GM12878 (cell line): ENCODE measurements around the gene TPRX1. TPM values are rescaled to one million over a fixed set of nuclear protein-coding genes. Genes with fewer than 3 reads are reported as not detected.

ENCODE experiments used
- ATAC-seq: fragments of 200-7000 bp; cut with Tn5 transposase; 3 replicates; pipeline ENCODE4 v1.9.1; 2020; ENCODE audit warnings: mild to moderate bottlenecking, moderate library complexity
- BruUV-seq: library from RNA; stranded (reverse); fragments of 400-500 nt; replicated peaks from 2 replicates; lab custom pipeline; 2021; lab: Mats Ljungman, UMichigan
- CTCF ChIA-PET: fragments of 300-600 bp; sonication (Branson Sonifier 250); formaldehyde crosslinking; extraction: SDS; loops from one replicate; lab custom pipeline; 2021; ENCODE audit warnings: inconsistent platforms; lab: Yijun Ruan, JAX
- POLR2A ChIA-PET: fragments of 350-600 bp; formaldehyde crosslinking; extraction: SDS; loops from one replicate; lab custom pipeline; 2021; ENCODE audit warnings: inconsistent platforms; lab: Charles Lee
- RAD21 ChIA-PET: fragments of 300-600 bp; sonication (Branson Sonifier 250); formaldehyde crosslinking; loops from one replicate; lab custom pipeline; 2023; ENCODE audit warnings: antibody characterized with exemption; ENCODE audit not compliant: unreplicated experiment; lab: Charles Lee
- SMC1A ChIA-PET: fragments of 300-600 bp; sonication (Branson Sonifier 250); formaldehyde crosslinking; loops from one replicate; lab custom pipeline; 2023; ENCODE audit not compliant: unreplicated experiment, uncharacterized antibody; lab: Charles Lee
- DNase-seq: peaks from one replicate; pipeline ENCODE4 v3.0.0-alpha.2; 2011; ENCODE audit warnings: low read depth, low spot score
- FAIRE-seq: peaks from 3 replicates; lab custom pipeline; 2011; peaks lifted over from hg19 to GRCh38; lab: Jason Lieb, UNC
- H2AFZ ChIP-seq: 2 replicates; pipeline ENCODE4 v1.6.0; 2011; ENCODE audit warnings: low read depth, low read length, control low read depth; ENCODE audit not compliant: control insufficient read depth
- H3K27ac ChIP-seq: 2 replicates; pipeline ENCODE4 v1.5.1; 2011; ENCODE audit warnings: control low read depth; ENCODE audit not compliant: control insufficient read depth, insufficient read depth
- H3K27me3 ChIP-seq, 2 experiments: replicated peaks in 1 of 2; 2 replicates each; pipeline versions ENCODE4 v1.6.0 to v1.6.1; 2011; ENCODE audit warnings: low read length in 1 of 2; ENCODE audit not compliant: control insufficient read depth in 2 of 2, insufficient read depth in 2 of 2
- H3K36me3 ChIP-seq, 2 experiments: 2 replicates each; pipeline ENCODE4 v1.5.1; 2011; ENCODE audit warnings: low read length in 1 of 2; ENCODE audit not compliant: control insufficient read depth in 2 of 2, insufficient read depth in 2 of 2
- H3K4me1 ChIP-seq: 2 replicates; pipeline ENCODE4 v1.6.1; 2011; ENCODE audit warnings: mild to moderate bottlenecking, low read length, moderate library complexity, mixed read lengths; ENCODE audit not compliant: control insufficient read depth, insufficient read depth
- H3K4me2 ChIP-seq: 2 replicates; pipeline ENCODE4 v1.6.0; 2011; ENCODE audit warnings: control low read depth; ENCODE audit not compliant: control insufficient read depth, insufficient read depth
- H3K4me3 ChIP-seq: fragments of 200-600 bp; sonication (generic); 2 replicates; pipeline ENCODE4 v1.5.1; 2016
- H3K79me2 ChIP-seq: 2 replicates; pipeline ENCODE4 v1.6.0; 2011; ENCODE audit warnings: low read length; ENCODE audit not compliant: control insufficient read depth, insufficient read depth
- H3K9ac ChIP-seq: 2 replicates; pipeline ENCODE4 v1.8.0; 2011; ENCODE audit warnings: low read length, control low read depth, mixed read lengths; ENCODE audit not compliant: control insufficient read depth, insufficient read depth
- H3K9me3 ChIP-seq: replicated peaks from 3 replicates; pipeline ENCODE4 v1.5.1; 2011; ENCODE audit warnings: mild to moderate bottlenecking, low read length; ENCODE audit not compliant: control insufficient read depth, insufficient read depth
- H4K20me1 ChIP-seq: 2 replicates; pipeline ENCODE4 v1.6.0; 2011; ENCODE audit not compliant: control insufficient read depth, insufficient read depth
- NR2C1 ChIP-seq: fragments of 450-650 bp; IDR thresholded peaks from 2 replicates; pipeline ENCODE4 v1.6.1; 2017; ENCODE audit warnings: antibody characterized with exemption, mild to moderate bottlenecking, moderate library complexity
- NRF1 ChIP-seq: conservative IDR thresholded peaks from 2 replicates; pipeline ENCODE4 v1.6.1; 2011; ENCODE audit warnings: mild to moderate bottlenecking, low read depth, low read length, improper control_type of control experiment
- POLR2A ChIP-seq: IDR thresholded peaks from 2 replicates; pipeline ENCODE4 v1.6.1; 2011; ENCODE audit warnings: low read depth, mild to moderate bottlenecking, low read length
- SRF ChIP-seq, 2 experiments: IDR thresholded peaks; 2 replicates each; pipeline ENCODE4 v1.6.1; 2011; ENCODE audit warnings: low read depth in 2 of 2, low read length in 2 of 2, mild to moderate bottlenecking in 1 of 2, moderate library complexity in 1 of 2
- WGBS: methylation state at CpG from one replicate; pipeline ENCODE4 v1.1.6; 2016; ENCODE audit warnings: low lambda C conversion rate; ENCODE audit not compliant: insufficient replicate concordance, insufficient coverage; ENCODE audit errors: missing lambda C conversion rate; 5-methylcytosine and 5-hydroxymethylcytosine counted together
- in situ Hi-C: fragments of 300-500 bp; cut with MboI; formaldehyde crosslinking; loops from 9 replicates; pipeline ENCODE4 v1.14.3; 2018; ENCODE audit warnings: mixed read lengths
- intact Hi-C: fragments of 100-400 bp; cut with micrococcal nuclease; formaldehyde crosslinking; loops from one replicate; pipeline ENCODE4 v1.14.2; 2022; ENCODE audit not compliant: unreplicated experiment
- polyA plus RNA-seq, 11 experiments: library from polyadenylated mRNA; depleted of rRNA in 4 of 11; unstranded in 6 of 11; stranded (reverse) in 5 of 11; fragments of >200 nt; fragmentation: Nextera tagmentation in 4 of 11; fragmentation: Illumina TruSeq in 1 of 11; extraction: Ambion mirVana in 4 of 11; extraction: Trizol in 1 of 11; gene quantifications; 1 replicate in 1 of 11; 2 replicates in 10 of 11; pipeline versions ENCODE4 v1.2.1 to v1.2.3, GENCODE V29; 2011 to 2016; ENCODE audit warnings: inconsistent platforms in 2 of 11, missing spikeins in 2 of 11, low read depth in 1 of 11
- total RNA-seq, 4 experiments: library from RNA; depleted of rRNA in 3 of 4; stranded (reverse); fragments of >200 nt in 3 of 4; fragmentation: Illumina TruSeq in 1 of 4; extraction: Trizol in 1 of 4; gene quantifications; 2 replicates each; pipeline versions ENCODE4 v1.2.1 to v1.2.3, GENCODE V29; 2013 to 2021

The TPRX1 gene
- total and polyA plus RNA-seq, 10 of the 15 experiments (the other 5 are each of a cell fraction or from before 2014, with no cell fraction given), result not detected

DNA sequence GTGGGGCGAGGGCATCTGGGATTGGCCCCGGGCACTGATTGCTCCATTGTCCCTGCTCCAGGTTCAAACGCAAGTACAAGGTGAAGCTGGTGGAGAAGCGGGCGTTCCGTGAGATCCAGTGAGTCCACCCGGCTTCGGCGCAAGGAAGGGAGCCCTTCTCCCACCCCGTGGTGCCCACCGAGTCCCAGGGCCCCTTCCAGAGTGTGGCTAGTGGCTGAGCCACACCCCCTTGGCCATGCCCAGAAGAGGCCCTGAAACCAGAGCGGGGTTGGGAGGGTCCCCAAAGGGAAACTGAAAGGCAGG, 47.8 kb downstream of the TPRX1 start (continued):
- TF ChIP-seq SRF (IDR thresholded peaks at IDR 0.05; ENCODE audit: low read depth in 2 of 2, low read length in 2 of 2) (no peak), NR2C1 (no peak)

DNA sequence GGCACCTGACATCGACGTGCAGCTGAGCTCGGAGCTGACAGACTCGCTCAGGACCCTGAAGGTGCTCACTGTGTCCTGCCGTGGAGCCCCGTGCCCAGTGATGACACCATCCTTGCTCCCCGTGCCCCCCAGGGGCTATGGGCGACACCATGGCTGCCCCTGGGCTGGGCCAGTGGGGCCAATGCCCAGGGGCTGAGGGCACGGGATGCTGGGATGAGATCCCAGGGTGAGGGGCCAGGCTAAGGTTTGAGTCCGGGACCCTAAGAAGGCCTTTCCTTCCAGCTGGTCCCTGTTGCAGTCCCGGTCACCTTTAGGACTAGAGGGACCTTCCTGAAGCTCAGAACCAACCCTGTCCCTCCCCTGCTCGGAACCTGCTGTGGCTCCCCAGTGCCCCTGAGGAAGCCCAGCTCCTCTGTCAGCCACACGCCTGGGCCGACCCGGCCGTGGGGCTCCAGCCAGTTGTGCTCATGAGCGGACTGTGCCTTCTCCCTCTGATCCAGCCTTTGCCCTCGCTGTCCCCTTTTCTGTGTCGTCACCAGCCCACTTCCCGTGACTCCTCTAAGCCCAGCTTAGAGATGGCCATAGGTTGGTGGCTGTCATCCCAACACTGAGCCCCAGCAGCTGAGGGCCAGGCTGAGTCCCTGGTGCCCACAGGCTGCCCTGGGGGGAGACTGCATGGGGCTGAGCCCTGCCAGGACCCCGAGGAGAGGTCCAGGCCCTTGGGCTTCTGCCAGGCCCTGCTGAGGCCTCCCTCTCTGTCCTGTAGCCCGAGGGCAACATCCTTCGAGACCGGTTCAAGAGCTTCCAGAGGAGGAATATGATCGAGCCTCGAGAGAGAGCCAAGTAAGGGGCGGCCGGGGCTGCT, 48.4 kb downstream of the TPRX1 start:
- H4K20me1 ChIP-seq, result no peaks in the 10 kb centered on the region
- no peak overlapping the region for H3K9ac ChIP-seq
- no peak overlapping the region for H3K27ac ChIP-seq
- no peaks in the 10 kb centered on the region; the same call in 2 of the 3 replicates for H3K9me3 ChIP-seq
- RAD21 ChIA-PET, result interaction anchor here (0.6 kb wide), 1 partner anchor 51 kb away, joined by 3 read pairs; no protein-coding TSS in a partner anchor
- DNase-seq (no peak), FAIRE-seq (no peak), ATAC-seq (no peak)
- H3K27me3 ChIP-seq, result no peaks in the 10 kb centered on the region
- WGBS, result 98% methylated on average over 28 of the region's 28 CpGs
- H3K4me2 ChIP-seq, result no peak overlapping the region
- no TSS peak for BruUV-seq
- CTCF ChIA-PET, result no interaction called here
- no peak overlapping the region for H2AFZ ChIP-seq
- intact Hi-C loops, result no loop called here
- no peaks in the 10 kb centered on the region for H3K79me2 ChIP-seq
- H3K36me3 ChIP-seq, result peaks cover 27 to 46% of the 10 kb centered on the region in 2 experiments; a peak in 3 of 4 replicates
- no peak overlapping the region for H3K4me3 ChIP-seq
- POLR2A ChIA-PET, result interaction anchor here (0.6 to 0.7 kb wide), 2 partner anchors 144 to 696 kb away, joined by 3 read pairs; no protein-coding TSS in a partner anchor
- SMC1A ChIA-PET, result interaction anchor here (0.9 kb wide), 1 partner anchor 11 kb away, joined by 3 read pairs; the partner anchor contains the start of gene NOP53
- 0 out of 2 replicates have a peak, but pooled peaks cover 2% of the 10 kb centered on the region for H3K4me1 ChIP-seq
- in situ Hi-C loops, result no loop called here
- TF ChIP-seq POLR2A (0 out of 2 replicates have a peak, but pooled peaks have one; percentile 6), NRF1 (no peak)
